Muscle of leg (tissue), 11 donors: ENCODE measurements around the gene LAMC2. TPM values are rescaled to one million over a fixed set of nuclear protein-coding genes. Genes with fewer than 3 reads are reported as not detected.
A peak's percentile ranks its signal among the peaks of the same experiment; 100 is the strongest.

Source experiments
- DNase-seq: peaks from one replicate; pipeline ENCODE4 v3.0.0; 2013
- H3K27ac ChIP-seq: one replicate; pipeline ENCODE4 v1.5.1; 2013; ENCODE audit warnings: mild to moderate bottlenecking, low read length, control low read depth
- H3K27me3 ChIP-seq: one replicate; pipeline ENCODE4 v1.6.1; 2013; ENCODE audit warnings: low read length; ENCODE audit not compliant: control insufficient read depth, insufficient read depth
- H3K36me3 ChIP-seq: one replicate; pipeline ENCODE4 v1.6.1; 2013; ENCODE audit warnings: low read length; ENCODE audit not compliant: control insufficient read depth, insufficient read depth
- H3K4me1 ChIP-seq: one replicate; pipeline ENCODE4 v1.6.1; 2013; ENCODE audit warnings: low read length; ENCODE audit not compliant: control insufficient read depth, insufficient read depth
- H3K4me3 ChIP-seq: one replicate; pipeline ENCODE4 v1.5.1; 2013; ENCODE audit warnings: low read length, control low read depth
- H3K9me3 ChIP-seq: replicated peaks from 2 replicates; pipeline ENCODE4 v1.6.1; 2013; ENCODE audit warnings: low read depth, low read length; ENCODE audit not compliant: control insufficient read depth
- WGBS: methylation state at CpG from one replicate; pipeline ENCODE4 v1.1.5; 2013; ENCODE audit warnings: missing lambda C conversion rate; ENCODE audit not compliant: insufficient coverage; 5-methylcytosine and 5-hydroxymethylcytosine counted together
- polyA plus RNA-seq, 8 donors: library from polyadenylated mRNA; unstranded; fragments of 120-200 nt; gene quantifications; one replicate each; pipeline versions ENCODE4 v1.2.1 to v1.2.3, GENCODE V29; 2013; ENCODE audit warnings: inconsistent platforms in 1 of 8, low replicate concordance in 1 of 8; ENCODE audit not compliant: insufficient read length in 8 of 8, insufficient read depth in 1 of 8
- total RNA-seq: library from RNA; stranded (reverse); fragments of 120-200 nt; gene quantifications from one replicate; pipeline ENCODE4 v1.2.4, GENCODE V29; 2013

The LAMC2 gene
- total and polyA plus RNA-seq, 9 donors, result 0.71 to 6.0 (median 2.7) TPM

GRCh38 chr1:183242556-183242955, 56.5 kb downstream of the LAMC2 start:
- DNase-seq, result peak; percentile 84
- Histone ChIP-seq H3K27me3 (no peaks in the 10 kb centered on the region), H3K9me3 (no peaks in the 10 kb centered on the region), H3K27ac (peak overlapping the region; percentile 67), H3K36me3 (no peaks in the 10 kb centered on the region), H3K4me1 (peaks cover 47% of the 10 kb centered on the region), H3K4me3 (no peak overlapping the region)
- no CpG with 5 or more reads among the region's 3 CpGs for WGBS

- 66% methylated on average over 4 of the region's 5 CpGs for WGBS
- Histone ChIP-seq H3K4me1 (peaks cover 47% of the 10 kb centered on the region), H3K27ac (peak overlapping the region; percentile 67), H3K4me3 (no peak overlapping the region), H3K9me3 (no peaks in the 10 kb centered on the region), H3K27me3 (no peaks in the 10 kb centered on the region), H3K36me3 (no peaks in the 10 kb centered on the region)
- no peak for DNase-seq
These were observed 57.3 kb downstream of the LAMC2 start for GRCh38 chr1:183243161-183244050.

DNA sequence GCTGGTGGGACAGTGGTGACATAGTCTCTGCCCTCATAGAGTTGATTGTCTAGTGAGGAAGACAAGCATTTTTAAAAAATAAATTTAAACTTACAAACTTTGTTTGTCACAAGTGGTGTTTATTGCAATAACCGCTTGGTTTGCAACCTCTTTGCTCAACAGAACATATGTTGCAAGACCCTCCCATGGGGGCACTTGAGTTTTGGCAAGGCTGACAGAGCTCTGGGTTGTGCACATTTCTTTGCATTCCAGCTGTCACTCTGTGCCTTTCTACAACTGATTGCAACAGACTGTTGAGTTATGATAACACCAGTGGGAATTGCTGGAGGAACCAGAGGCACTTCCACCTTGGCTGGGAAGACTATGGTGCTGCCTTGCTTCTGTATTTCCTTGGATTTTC, 58.4 kb downstream of the LAMC2 start:
- Histone ChIP-seq H3K4me1 (peaks cover 45% of the 10 kb centered on the region), H3K9me3 (no peaks in the 10 kb centered on the region), H3K36me3 (no peaks in the 10 kb centered on the region), H3K27ac (peak overlapping the region; percentile 48), H3K27me3 (no peaks in the 10 kb centered on the region), H3K4me3 (no peak overlapping the region)
- no CpG with 5 or more reads among the region's 1 CpG for WGBS
- DNase-seq, result peak; percentile 95

GRCh38 chr1:183245357-183245756, 59.3 kb downstream of the LAMC2 start:
- H3K27ac ChIP-seq, result no peak overlapping the region
- H3K4me3 ChIP-seq, result no peak overlapping the region
- H3K4me1 ChIP-seq, result peaks cover 36% of the 10 kb centered on the region
- no peak for DNase-seq
- H3K36me3 ChIP-seq, result no peaks in the 10 kb centered on the region
- H3K9me3 ChIP-seq, result peaks cover 6% of the 10 kb centered on the region
- H3K27me3 ChIP-seq, result no peaks in the 10 kb centered on the region
- WGBS, result no CpG with 5 or more reads among the region's 3 CpGs

DNA sequence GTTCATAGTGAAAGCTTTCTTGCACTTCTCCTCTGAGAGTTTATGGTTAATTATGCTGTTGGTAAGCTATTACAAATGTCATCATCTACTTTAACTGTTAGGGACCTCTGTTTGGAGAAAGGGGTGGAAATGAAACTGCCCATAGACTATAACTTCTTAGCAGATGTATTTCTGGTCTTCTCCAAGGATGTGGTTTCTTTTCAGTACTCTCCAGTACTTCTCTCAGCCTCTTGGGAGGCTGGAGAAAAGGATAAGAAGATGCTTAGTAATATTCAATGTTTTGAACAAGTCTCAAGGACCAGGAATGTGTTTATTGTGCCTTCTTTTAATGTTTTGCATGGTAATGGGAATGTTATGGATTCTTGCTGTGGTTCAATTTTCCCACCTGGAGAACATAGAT, 60.4 kb downstream of the LAMC2 start:
- Histone ChIP-seq H3K4me1 (peaks cover 26% of the 10 kb centered on the region), H3K4me3 (no peak overlapping the region), H3K27me3 (no peaks in the 10 kb centered on the region), H3K9me3 (peaks cover 6% of the 10 kb centered on the region), H3K36me3 (no peaks in the 10 kb centered on the region), H3K27ac (no peak overlapping the region)
- no peak for DNase-seq

GRCh38 chr1:183247066-183247465, 61.0 kb downstream of the LAMC2 start:
- 94% methylated on average over 7 of the region's 11 CpGs for WGBS
- peaks cover 22% of the 10 kb centered on the region for H3K4me1 ChIP-seq
- no peaks in the 10 kb centered on the region for H3K36me3 ChIP-seq
- H3K9me3 ChIP-seq, result peaks cover 6% of the 10 kb centered on the region
- DNase-seq, result no peak
- no peaks in the 10 kb centered on the region for H3K27me3 ChIP-seq
- H3K4me3 ChIP-seq, result no peak overlapping the region
- H3K27ac ChIP-seq, result no peak overlapping the region

GRCh38 chr1:183247484-183247883, 61.4 kb downstream of the LAMC2 start:
- DNase-seq, result no peak
- no peaks in the 10 kb centered on the region for H3K36me3 ChIP-seq
- peaks cover 6% of the 10 kb centered on the region for H3K9me3 ChIP-seq
- H3K27ac ChIP-seq, result no peak overlapping the region
- WGBS, result 71% methylated on average over 1 of the region's 3 CpGs
- peaks cover 19% of the 10 kb centered on the region for H3K4me1 ChIP-seq
- H3K27me3 ChIP-seq, result no peaks in the 10 kb centered on the region
- H3K4me3 ChIP-seq, result no peak overlapping the region

DNA sequence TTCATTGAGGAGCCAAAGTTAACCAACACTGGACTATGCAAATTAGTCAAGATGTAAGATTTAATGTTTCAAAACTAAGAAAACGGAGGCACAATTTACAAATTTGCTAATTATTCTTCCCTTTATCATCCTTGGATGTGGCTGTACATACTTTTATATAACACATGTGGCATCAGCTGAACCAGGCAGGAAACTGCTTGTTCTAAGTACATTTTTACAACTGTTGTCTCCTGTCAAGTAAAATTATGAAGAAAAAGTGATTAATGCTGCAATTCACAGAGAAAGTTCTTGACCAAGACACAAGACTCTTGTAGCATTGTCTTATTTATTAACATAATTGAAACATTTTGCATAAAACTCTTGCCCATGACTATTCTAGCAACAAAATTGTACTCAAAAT, 61.9 kb downstream of the LAMC2 start:
- H3K27ac ChIP-seq, result no peak overlapping the region
- WGBS, result 100% methylated on average over 1 of the region's 1 CpG
- no peak for DNase-seq
- H3K4me1 ChIP-seq, result peaks cover 18% of the 10 kb centered on the region
- H3K4me3 ChIP-seq, result no peak overlapping the region
- peaks cover 6% of the 10 kb centered on the region for H3K9me3 ChIP-seq
- H3K27me3 ChIP-seq, result no peaks in the 10 kb centered on the region
- H3K36me3 ChIP-seq, result no peaks in the 10 kb centered on the region

DNA sequence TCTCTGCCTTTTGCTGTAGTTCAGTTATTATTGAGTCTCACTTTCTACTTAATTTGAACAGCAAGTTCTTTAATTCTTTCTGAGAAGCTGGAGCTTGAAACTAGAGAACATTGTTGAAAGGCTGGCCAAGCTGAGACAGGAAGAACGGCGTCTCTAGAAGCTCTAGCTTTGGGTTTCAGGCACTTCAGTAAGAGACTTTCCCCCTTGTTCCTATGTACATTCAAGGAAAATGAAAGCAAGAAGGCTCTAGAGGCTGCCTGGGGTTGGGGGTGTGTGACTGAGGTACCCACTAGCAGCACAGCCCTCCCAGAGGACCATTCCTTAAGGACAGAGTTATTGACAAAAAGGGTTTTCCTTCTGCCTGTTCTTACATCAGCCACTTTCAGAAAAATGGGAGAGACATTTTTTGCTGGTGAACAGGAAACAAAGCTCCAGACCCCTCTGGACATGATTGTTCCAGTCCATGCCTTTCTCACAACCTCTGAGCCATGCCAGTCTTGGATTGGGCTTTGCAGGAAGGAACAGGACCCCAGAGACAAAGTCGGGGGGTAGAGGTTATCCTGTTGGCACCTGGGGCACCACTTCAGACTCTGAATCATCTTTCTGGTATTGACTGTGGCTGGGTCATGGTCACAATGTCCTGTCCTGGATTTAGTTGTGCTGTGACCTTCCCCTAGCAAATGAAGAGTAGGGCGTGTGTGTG, 63.1 kb downstream of the LAMC2 start:
- Histone ChIP-seq H3K4me1 (peaks cover 8% of the 10 kb centered on the region), H3K9me3 (peaks cover 6% of the 10 kb centered on the region), H3K27me3 (no peaks in the 10 kb centered on the region), H3K36me3 (no peaks in the 10 kb centered on the region), H3K4me3 (no peak overlapping the region), H3K27ac (no peak overlapping the region)
- no peak for DNase-seq
- WGBS, result 80% methylated on average over 1 of the region's 4 CpGs

DNA sequence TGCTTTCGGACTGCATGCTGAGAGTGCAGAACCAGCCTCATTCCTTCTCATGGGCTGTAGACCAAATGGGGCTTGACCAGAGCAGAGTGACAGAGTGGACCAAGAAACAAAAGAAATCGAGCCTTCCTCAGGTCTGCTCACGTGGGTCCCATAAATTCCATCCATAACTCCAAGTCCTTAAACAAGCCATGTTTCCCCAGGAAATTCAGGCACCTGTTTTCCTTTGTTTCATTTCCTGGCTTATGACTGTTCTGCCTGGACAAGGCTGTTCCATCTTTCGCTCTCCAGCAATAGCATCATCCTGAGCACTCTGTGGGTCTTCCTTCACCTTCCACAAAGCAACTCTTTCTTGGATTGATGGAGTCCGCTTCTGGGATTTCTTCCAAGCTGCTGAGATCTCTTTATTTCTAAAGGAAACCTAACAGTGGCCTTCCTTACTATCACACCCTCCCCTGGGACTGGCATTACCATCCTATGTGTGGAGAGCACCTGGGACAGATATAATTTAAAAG, 63.9 kb downstream of the LAMC2 start:
- Histone ChIP-seq H3K9me3 (peaks cover 13% of the 10 kb centered on the region), H3K27me3 (no peaks in the 10 kb centered on the region), H3K27ac (no peak overlapping the region), H3K4me1 (peaks cover 2% of the 10 kb centered on the region), H3K4me3 (no peak overlapping the region), H3K36me3 (no peaks in the 10 kb centered on the region)
- no peak for DNase-seq
- 79% methylated on average over 4 of the region's 5 CpGs for WGBS
